H1 (cell line): Measurements from ENCODE around the gene IKZF2. TPM values are rescaled to one million over a fixed set of nuclear protein-coding genes. Genes with fewer than 3 reads are reported as not detected.

ENCODE experiments used
- CTCF ChIA-PET: fragments of 300-600 bp; sonication (Branson Sonifier 250); formaldehyde crosslinking; loops from one replicate; lab custom pipeline; 2021; ENCODE audit not compliant: partially characterized antibody; lab: Charles Lee
- POLR2A ChIA-PET: fragments of 300-600 bp; sonication (Branson Sonifier 250); formaldehyde crosslinking; loops from one replicate; lab custom pipeline; 2021; ENCODE audit warnings: inconsistent platforms; ENCODE audit not compliant: partially characterized antibody; lab: Charles Lee
- DNase-seq, 2 experiments: peaks; one replicate each; pipeline versions ENCODE4 v3.0.0 to v3.0.0-alpha.2; 2010 to 2022; ENCODE audit warnings: low spot score in 2 of 2, low read depth in 1 of 2, mixed read lengths in 1 of 2
- FAIRE-seq: peaks from 2 replicates; lab custom pipeline; 2011; peaks lifted over from hg19 to GRCh38; lab: Jason Lieb, UNC
- H2AFZ ChIP-seq: 2 replicates; pipeline ENCODE4 v1.8.1; 2012; ENCODE audit warnings: low read length, inconsistent platforms
- H2AK5ac ChIP-seq: 2 replicates; pipeline ENCODE4 v1.6.1; 2013; ENCODE audit warnings: low read depth, low read length
- H2BK120ac ChIP-seq: replicated peaks from 2 replicates; pipeline ENCODE3; 2013; ENCODE audit warnings: low read depth, low read length, inconsistent platforms
- H2BK12ac ChIP-seq: 2 replicates; pipeline ENCODE4 v1.6.1; 2013; ENCODE audit warnings: low read depth, low read length
- H2BK15ac ChIP-seq: 2 replicates; pipeline ENCODE4 v1.6.1; 2013; ENCODE audit warnings: low read length
- H2BK20ac ChIP-seq: 2 replicates; pipeline ENCODE4 v1.6.1; 2013; ENCODE audit warnings: low read length
- H2BK5ac ChIP-seq: 2 replicates; pipeline ENCODE4 v1.6.1; 2013; ENCODE audit warnings: low read depth, low read length
- H3K14ac ChIP-seq: 2 replicates; pipeline ENCODE4 v1.6.1; 2013; ENCODE audit warnings: inconsistent platforms; ENCODE audit not compliant: insufficient read length
- H3K18ac ChIP-seq: 2 replicates; pipeline ENCODE4 v1.6.1; 2013; ENCODE audit warnings: low read length; ENCODE audit errors: extremely low read depth
- H3K23ac ChIP-seq: 2 replicates; pipeline ENCODE4 v1.6.1; 2013; ENCODE audit warnings: inconsistent platforms; ENCODE audit not compliant: insufficient read length
- H3K23me2 ChIP-seq: 2 replicates; pipeline ENCODE4 v1.6.1; 2013; ENCODE audit warnings: low read depth, low read length
- H3K27ac ChIP-seq: 2 replicates; pipeline ENCODE4 v1.6.1; 2011; ENCODE audit warnings: low read depth, low read length, inconsistent platforms
- H3K27me3 ChIP-seq, 4 experiments: replicated peaks in 1 of 4; 1 replicate in 1 of 4; 2 replicates in 3 of 4; pipeline versions ENCODE4 v1.6.1 to v1.8.1; 2011 to 2013; ENCODE audit warnings: low read length in 3 of 4, mild to moderate bottlenecking in 3 of 4, inconsistent platforms in 2 of 4, mixed read lengths in 2 of 4, moderate library complexity in 1 of 4; ENCODE audit not compliant: control insufficient read depth in 3 of 4, insufficient read depth in 3 of 4; ENCODE audit errors: extremely low read depth in 1 of 4
- H3K36me3 ChIP-seq, 4 experiments: 2 replicates each; pipeline versions ENCODE4 v1.6.1 to v1.8.1; 2011 to 2013; ENCODE audit warnings: mild to moderate bottlenecking in 4 of 4, low read length in 3 of 4, moderate library complexity in 2 of 4, control low read depth in 1 of 4, inconsistent platforms in 1 of 4; ENCODE audit not compliant: insufficient read depth in 4 of 4, control insufficient read depth in 2 of 4
- H3K4ac ChIP-seq: replicated peaks from 2 replicates; pipeline ENCODE3; 2013; ENCODE audit warnings: low read length, low read depth, mixed read lengths, inconsistent platforms; ENCODE audit not compliant: insufficient read length
- H3K4me1 ChIP-seq, 4 experiments: replicated peaks in 1 of 4; 1 replicate in 1 of 4; 2 replicates in 3 of 4; pipeline versions ENCODE4 v1.6.1 to v1.8.1; 2011 to 2013; ENCODE audit warnings: low read length in 3 of 4, inconsistent platforms in 2 of 4, mixed read lengths in 1 of 4; ENCODE audit not compliant: insufficient read depth in 4 of 4, control insufficient read depth in 3 of 4
- H3K4me2 ChIP-seq, 2 experiments: 2 replicates each; pipeline versions ENCODE4 v1.6.1 to v1.8.1; 2011 to 2013; ENCODE audit warnings: low read depth in 2 of 2, low read length in 2 of 2, control low read depth in 1 of 2, inconsistent platforms in 1 of 2, mild to moderate bottlenecking in 1 of 2; ENCODE audit not compliant: insufficient read depth in 1 of 2
- H3K4me3 ChIP-seq, 4 experiments: fragments of 200-600, 300-600 bp in 1 of 4; sonication (generic), shearing (Covaris generic), sonication (Bioruptor Twin) in 1 of 4; 2 replicates each; pipeline versions ENCODE4 v1.5.1 to v1.8.1; 2011 to 2016; ENCODE audit warnings: low read length in 4 of 4, low read depth in 3 of 4, control low read depth in 2 of 4, inconsistent platforms in 2 of 4, mild to moderate bottlenecking in 2 of 4, mixed read lengths in 1 of 4, moderate library complexity in 1 of 4; ENCODE audit not compliant: insufficient read depth in 2 of 4; ENCODE audit errors: extremely low read depth in 1 of 4
- H3K56ac ChIP-seq: replicated peaks from 2 replicates; pipeline ENCODE3; 2013; ENCODE audit warnings: low read depth, mild to moderate bottlenecking, mixed read lengths, low read length, inconsistent platforms; ENCODE audit not compliant: insufficient read length
- H3K79me1 ChIP-seq: 2 replicates; pipeline ENCODE4 v1.6.1; 2013; ENCODE audit warnings: low read depth, low read length, control low read depth
- H3K79me2 ChIP-seq, 2 experiments: 2 replicates each; pipeline versions ENCODE4 v1.6.1 to v1.8.1; 2012 to 2013; ENCODE audit warnings: low read length in 2 of 2, mild to moderate bottlenecking in 2 of 2, inconsistent platforms in 1 of 2; ENCODE audit not compliant: insufficient read depth in 2 of 2, control insufficient read depth in 1 of 2
- H3K9ac ChIP-seq, 4 experiments: replicated peaks in 1 of 4; 1 replicate in 1 of 4; 2 replicates in 3 of 4; pipeline versions ENCODE4 v1.6.1 to v1.8.1; 2011 to 2013; ENCODE audit warnings: low read depth in 3 of 4, low read length in 3 of 4, control low read depth in 2 of 4, mild to moderate bottlenecking in 2 of 4, moderate library complexity in 2 of 4, inconsistent platforms in 1 of 4; ENCODE audit errors: extremely low read depth in 1 of 4
- H3K9me3 ChIP-seq, 2 experiments: 2 replicates each; pipeline versions ENCODE4 v1.6.1 to v1.8.1; 2012 to 2013; ENCODE audit warnings: mild to moderate bottlenecking in 2 of 2, moderate library complexity in 2 of 2, control low read depth in 1 of 2, inconsistent platforms in 1 of 2, low read depth in 1 of 2, low read length in 1 of 2, mixed read lengths in 1 of 2; ENCODE audit not compliant: insufficient read depth in 2 of 2
- H4K20me1 ChIP-seq, 2 experiments: replicated peaks in 1 of 2; 2 replicates each; pipeline versions ENCODE3 to v1.8.1; 2011 to 2013; ENCODE audit warnings: inconsistent platforms in 2 of 2, low read length in 2 of 2, mild to moderate bottlenecking in 1 of 2; ENCODE audit not compliant: insufficient read depth in 2 of 2, control insufficient read depth in 1 of 2
- H4K5ac ChIP-seq: 2 replicates; pipeline ENCODE4 v1.6.1; 2013; ENCODE audit warnings: low read length, low read depth, mixed read lengths, inconsistent platforms; ENCODE audit not compliant: insufficient read length
- H4K8ac ChIP-seq: 2 replicates; pipeline ENCODE4 v1.8.0; 2013; ENCODE audit warnings: mild to moderate bottlenecking, moderate library complexity, low read length, inconsistent platforms; ENCODE audit not compliant: insufficient read depth; ENCODE audit errors: extremely low read depth
- H4K91ac ChIP-seq: replicated peaks from 2 replicates; pipeline ENCODE3; 2013; ENCODE audit warnings: low read length, mixed read lengths, inconsistent platforms; ENCODE audit not compliant: insufficient read length
- CHD1 ChIP-seq: IDR thresholded peaks from 2 replicates; pipeline ENCODE4 v1.6.1; 2012; ENCODE audit warnings: low read depth, low read length, improper control_type of control experiment
- CHD2 ChIP-seq: IDR thresholded peaks from 2 replicates; pipeline ENCODE4 v1.6.1; 2012; ENCODE audit warnings: low read length, improper control_type of control experiment
- EGR1 ChIP-seq: IDR thresholded peaks from 2 replicates; pipeline ENCODE4 v1.6.1; 2011; ENCODE audit warnings: low read depth, low read length, borderline replicate concordance
- GABPA ChIP-seq: IDR thresholded peaks from 2 replicates; pipeline ENCODE4 v1.6.1; 2011; ENCODE audit warnings: mild to moderate bottlenecking, low read length, moderate library complexity, borderline replicate concordance; ENCODE audit not compliant: insufficient read depth
- SIRT6 ChIP-seq: IDR thresholded peaks from one replicate; pipeline ENCODE4 v1.7.1; 2012; ENCODE audit warnings: low read length, inconsistent platforms
- SP1 ChIP-seq: IDR thresholded peaks from 2 replicates; pipeline ENCODE4 v1.6.1; 2011; ENCODE audit warnings: low read depth, low read length
- TBP ChIP-seq: IDR thresholded peaks from 2 replicates; pipeline ENCODE4 v1.6.1; 2011; ENCODE audit warnings: low read depth, low read length, improper control_type of control experiment
- ZNF274 ChIP-seq: IDR thresholded peaks from 2 replicates; pipeline ENCODE4 v1.7.0; 2012; ENCODE audit warnings: low read length, borderline replicate concordance; ENCODE audit errors: extremely low read depth
- WGBS, 2 experiments: shearing (Covaris generic) in 1 of 2; methylation state at CpG; one replicate each; pipeline versions ENCODE4 v1.1.6 to v1.1.7; 2013 to 2015; ENCODE audit warnings: low lambda C conversion rate in 2 of 2, mixed read lengths in 2 of 2, inconsistent platforms in 1 of 2, low coverage in 1 of 2, missing lambda C conversion rate in 1 of 2; ENCODE audit not compliant: insufficient replicate concordance in 2 of 2, insufficient coverage in 1 of 2, insufficient read length in 1 of 2; ENCODE audit errors: extremely low coverage in 1 of 2, missing lambda C conversion rate in 1 of 2; 5-methylcytosine and 5-hydroxymethylcytosine counted together
- polyA plus RNA-seq, 7 experiments: library from polyadenylated mRNA; depleted of rRNA in 3 of 7; stranded (reverse) in 5 of 7; unstranded in 2 of 7; fragments of >200 nt in 5 of 7; fragments of 200-250 nt in 2 of 7; gene quantifications; 1 replicate in 5 of 7; 2 replicates in 1 of 7; 4 replicates in 1 of 7; pipeline versions ENCODE4 v1.2.1 to v1.2.3, GENCODE V29; 2011 to 2013; ENCODE audit warnings: missing spikeins in 2 of 7, mixed read lengths in 2 of 7
- total RNA-seq: library from RNA; stranded (reverse); fragmentation: NEBNext Ultra II Directional; extraction: Animal tissue kit (Norgen Biotek cat#: 25700); gene quantifications from 2 replicates; pipeline ENCODE4 v1.2.1, GENCODE V29; 2021

IKZF2 gene
- total and polyA plus RNA-seq, 2 of the 8 experiments (the other 6 are each of a cell fraction or from before 2014, with no cell fraction given): 1.7 to 4.4 TPM

- no peaks in the 10 kb centered on the region for H3K36me3 ChIP-seq
- H2AFZ ChIP-seq: no peak overlapping the region
- H4K91ac ChIP-seq: no peak overlapping the region
- H4K8ac ChIP-seq: no peak overlapping the region
- no peak overlapping the region for H2BK15ac ChIP-seq
- H3K79me1 ChIP-seq: no peaks in the 10 kb centered on the region
- H3K4me2 ChIP-seq: peak overlapping the region; percentile 29 to 68; a peak in 2 of 4 replicates
- H3K27ac ChIP-seq: no peak overlapping the region
- no peak overlapping the region for H3K14ac ChIP-seq
- H3K23me2 ChIP-seq: peaks cover 8% of the 10 kb centered on the region
- H3K9me3 ChIP-seq: no peaks in the 10 kb centered on the region
- no peak overlapping the region for H3K4ac ChIP-seq
- H3K27me3 ChIP-seq: no peaks in the 10 kb centered on the region
- CTCF ChIA-PET: interaction anchor here (0.7 to 2.0 kb wide), 6 partner anchors 40 to 481 kb away, joined by 3 to 7 read pairs (median 4); no protein-coding TSS in a partner anchor
- DNase-seq (no peak), FAIRE-seq (no peak)
- H3K79me2 ChIP-seq: no peaks in the 10 kb centered on the region
- H2BK12ac ChIP-seq: no peak overlapping the region
- H3K23ac ChIP-seq: no peak overlapping the region
- no peak overlapping the region for H2BK20ac ChIP-seq
- H4K20me1 ChIP-seq: no peaks in the 10 kb centered on the region
- H3K4me1 ChIP-seq: peaks cover 0 to 7% (median 0%) of the 10 kb centered on the region in 4 experiments; a peak in 1 of 7 replicates
- no peak overlapping the region for H3K56ac ChIP-seq
- peak overlapping the region in 1 of 4 experiments; percentile 97; a peak in 3 of 8 replicates for H3K4me3 ChIP-seq
- POLR2A ChIA-PET: interaction anchor here (0.7 kb wide), 1 partner anchor 68 kb away, joined by 3 read pairs; no protein-coding TSS in a partner anchor
- 81% methylated on average over 2 of the region's 2 CpGs; no CpG with 5 or more reads in 1 of the 2 experiments for WGBS, 2 experiments
- H2AK5ac ChIP-seq: no peak overlapping the region
- no peak overlapping the region for H3K9ac ChIP-seq
- H2BK120ac ChIP-seq: no peak overlapping the region
- H4K5ac ChIP-seq: no peak overlapping the region
- H3K18ac ChIP-seq: no peak overlapping the region
- H2BK5ac ChIP-seq: no peak overlapping the region
- TF ChIP-seq SIRT6: no peak
- TF ChIP-seq CHD1: no peak
- no peak for TF ChIP-seq GABPA
- no peak for TF ChIP-seq TBP
- no peak for TF ChIP-seq ZNF274
- no peak for TF ChIP-seq CHD2
- TF ChIP-seq EGR1: no peak
- TF ChIP-seq SP1: no peak
Observed at GRCh38 chr2:213148572-213149261, 2.7 kb downstream of the IKZF2 start.
